ENCODE data around the gene KPNA2. TPM values are rescaled to one million over a fixed set of nuclear protein-coding genes. Genes with fewer than 3 reads are reported as not detected.
"Not testable (repeated sequence)": the region's sequence is repeated elsewhere in the genome, so short reads cannot be mapped to it uniquely, and the experiment has no call there.

KPNA2 gene
- total RNA-seq, 2 experiments from 2014 or later: 64.4 to 65.9 TPM

GRCh38 chr17:68085771-68086381, 50.3 kb downstream of the KPNA2 start:
- ChIA-PET POLR2A (no interaction called here), CTCF (interaction anchor here (0.6 kb wide), 1 partner anchor 12 kb away, joined by 3 read pairs; no protein-coding TSS in a partner anchor)
- peak overlapping the region; percentile 5 for H3K4me3 ChIP-seq (ENCODE audit: low read length)

GRCh38 chr17:68086666-68087065, 51.1 kb downstream of the KPNA2 start:
- H3K27ac ChIP-seq (ENCODE audit: low read depth in 1 of 2, low read length in 2 of 2); H3K27me3 ChIP-seq (ENCODE audit: control insufficient read depth in 1 of 2, insufficient read depth in 2 of 2, low read length in 2 of 2); H3K36me3 ChIP-seq (ENCODE audit: insufficient read depth, low read length); H3K27me3 Mint-ChIP-seq; H3K9me3 ChIP-seq (ENCODE audit: control insufficient read depth in 1 of 2, insufficient read depth in 1 of 2, low read length in 2 of 2); intact Hi-C loops (cut with DNase I, micrococcal nuclease); ATAC-seq (ENCODE audit: poor library complexity); H3K36me3 Mint-ChIP-seq (ENCODE audit: low read depth); CTCF ChIA-PET; H3K9me3 Mint-ChIP-seq; POLR2A ChIA-PET: not testable (repeated sequence)
- peak in 3 of 14 experiments; percentile 20 to 48 (median 29) for DNase-seq
- Histone ChIP-seq H3K4me3 (ENCODE audit: low read length) (peak overlapping the region; percentile 1), H3K4me1 (ENCODE audit: insufficient read depth, low read length) (peaks cover 41% of the 10 kb centered on the region)
- peaks cover 53% of the 10 kb centered on the region for H3K4me1 Mint-ChIP-seq (ENCODE audit: low read depth)
- peak overlapping the region; percentile 76 for H3K27ac Mint-ChIP-seq
- peak overlapping the region; percentile 83 for H3K4me3 Mint-ChIP-seq

More at GRCh38 chr17:68085771-68086381, 50.3 kb downstream of the KPNA2 start:
- H3K27ac Mint-ChIP-seq: peak overlapping the region; percentile 40
- H3K9me3 Mint-ChIP-seq: peaks cover 3% of the 10 kb centered on the region
- no peaks in the 10 kb centered on the region for H3K36me3 Mint-ChIP-seq (ENCODE audit: low read depth)
- Histone ChIP-seq H3K27ac (ENCODE audit: low read depth in 1 of 2, low read length in 2 of 2) (no peak overlapping the region), H3K27me3 (ENCODE audit: control insufficient read depth in 1 of 2, insufficient read depth in 2 of 2, low read length in 2 of 2) (no peaks in the 10 kb centered on the region), H3K36me3 (ENCODE audit: insufficient read depth, low read length) (no peaks in the 10 kb centered on the region), H3K4me1 (ENCODE audit: insufficient read depth, low read length) (peaks cover 41% of the 10 kb centered on the region), H3K9me3 (ENCODE audit: control insufficient read depth in 1 of 2, insufficient read depth in 1 of 2, low read length in 2 of 2) (no peaks in the 10 kb centered on the region)
- intact Hi-C loops (cut with DNase I, micrococcal nuclease): no loop called here
- peaks cover 57% of the 10 kb centered on the region for H3K4me1 Mint-ChIP-seq (ENCODE audit: low read depth)
- ATAC-seq (ENCODE audit: poor library complexity) (peak; percentile 28), DNase-seq (peak in 4 of 14 experiments; percentile 24 to 42 (median 30))
- no peak for TF ChIP-seq CTCF (IDR thresholded peaks at IDR 0.05)
- H3K4me3 Mint-ChIP-seq: peak overlapping the region; percentile 83
- no peaks in the 10 kb centered on the region for H3K27me3 Mint-ChIP-seq

- H3K36me3 Mint-ChIP-seq (ENCODE audit: low read depth); H3K27me3 ChIP-seq (ENCODE audit: control insufficient read depth in 1 of 2, insufficient read depth in 2 of 2, low read length in 2 of 2); H3K36me3 ChIP-seq (ENCODE audit: insufficient read depth, low read length); H3K9me3 ChIP-seq (ENCODE audit: control insufficient read depth in 1 of 2, insufficient read depth in 1 of 2, low read length in 2 of 2); H3K27me3 Mint-ChIP-seq; intact Hi-C loops (cut with DNase I, micrococcal nuclease); H3K9me3 Mint-ChIP-seq; CTCF ChIA-PET; H3K27ac ChIP-seq (ENCODE audit: low read depth in 1 of 2, low read length in 2 of 2): not testable (repeated sequence)
- peak; percentile 85 for ATAC-seq (ENCODE audit: poor library complexity)
- H3K4me3 ChIP-seq (ENCODE audit: low read length): peak overlapping the region; percentile 1
- peak overlapping the region; percentile 83 for H3K4me3 Mint-ChIP-seq
- H3K27ac Mint-ChIP-seq: peak overlapping the region; percentile 76
- peak in 11 of 14 experiments; percentile 22 to 72 (median 45) for DNase-seq
- peaks cover 41% of the 10 kb centered on the region for H3K4me1 ChIP-seq (ENCODE audit: insufficient read depth, low read length)
- peaks cover 49% of the 10 kb centered on the region for H3K4me1 Mint-ChIP-seq (ENCODE audit: low read depth)
- POLR2A ChIA-PET: interaction anchor here (0.6 kb wide), 1 partner anchor 15 kb away, joined by 4 read pairs; no protein-coding TSS in a partner anchor
Measured at GRCh38 chr17:68087131-68087623, 51.6 kb downstream of the KPNA2 start.

- intact Hi-C loops (cut with DNase I, micrococcal nuclease): no loop called here
- CTCF ChIA-PET: no interaction called here
Measured at GRCh38 chr17:68087851-68088250, 52.3 kb downstream of the KPNA2 start.

More at GRCh38 chr17:68087851-68088250, 52.3 kb downstream of the KPNA2 start:
- H3K27me3 Mint-ChIP-seq: no peaks in the 10 kb centered on the region
- no peaks in the 10 kb centered on the region for H3K9me3 Mint-ChIP-seq
- no peaks in the 10 kb centered on the region for H3K36me3 Mint-ChIP-seq (ENCODE audit: low read depth)
- peak overlapping the region; percentile 20 for H3K4me3 Mint-ChIP-seq
- Histone ChIP-seq H3K4me3 (ENCODE audit: low read length) (no peak overlapping the region), H3K36me3 (ENCODE audit: insufficient read depth, low read length) (no peaks in the 10 kb centered on the region), H3K4me1 (ENCODE audit: insufficient read depth, low read length) (peaks cover 41% of the 10 kb centered on the region), H3K9me3 (ENCODE audit: control insufficient read depth in 1 of 2, insufficient read depth in 1 of 2, low read length in 2 of 2) (no peaks in the 10 kb centered on the region), H3K27ac (ENCODE audit: low read depth in 1 of 2, low read length in 2 of 2) (no peak overlapping the region), H3K27me3 (ENCODE audit: control insufficient read depth in 1 of 2, insufficient read depth in 2 of 2, low read length in 2 of 2) (no peaks in the 10 kb centered on the region)
- POLR2A ChIA-PET: interaction anchor here (0.6 kb wide), 1 partner anchor 14 kb away, joined by 4 read pairs; no protein-coding TSS in a partner anchor
- no peak for TF ChIP-seq CTCF (IDR thresholded peaks at IDR 0.05)
- ATAC-seq (ENCODE audit: poor library complexity) (no peak), DNase-seq (no peak)
- H3K4me1 Mint-ChIP-seq (ENCODE audit: low read depth): peaks cover 49% of the 10 kb centered on the region
- H3K27ac Mint-ChIP-seq: no peak overlapping the region

Measured in CD4-positive, alpha-beta T cell (primary cell).